Mononuclear cell (primary cell): ENCODE results near the gene C3orf33. TPM values are rescaled to one million over a fixed set of nuclear protein-coding genes. Genes with fewer than 3 reads are reported as not detected.
A peak's percentile ranks its signal among the peaks of the same experiment; 100 is the strongest.
"Not testable (repeated sequence)": the region's sequence is repeated elsewhere in the genome, so short reads cannot be mapped to it uniquely, and the experiment has no call there.

Experiments used
- H3K27me3 ChIP-seq: 2 replicates; pipeline ENCODE4 v1.6.0; 2011; ENCODE audit warnings: low read length, control low read depth; ENCODE audit not compliant: insufficient read depth
- H3K4me1 ChIP-seq: 2 replicates; pipeline ENCODE4 v1.5.1; 2011; ENCODE audit warnings: mild to moderate bottlenecking, low read length, control low read depth; ENCODE audit not compliant: insufficient read depth
- H3K4me3 ChIP-seq: 2 replicates; pipeline ENCODE4 v1.5.1; 2011; ENCODE audit warnings: mild to moderate bottlenecking, low read length, moderate library complexity
- H3K9me3 ChIP-seq: 2 replicates; pipeline ENCODE4 v1.5.1; 2011; ENCODE audit warnings: low read depth, mild to moderate bottlenecking, control low read depth, low read length
- total RNA-seq: library from RNA; depleted of rRNA; stranded (reverse); fragments of >200 nt; gene quantifications from one replicate; pipeline ENCODE4 v1.2.3, GENCODE V29; 2012

C3orf33 gene, protein sequence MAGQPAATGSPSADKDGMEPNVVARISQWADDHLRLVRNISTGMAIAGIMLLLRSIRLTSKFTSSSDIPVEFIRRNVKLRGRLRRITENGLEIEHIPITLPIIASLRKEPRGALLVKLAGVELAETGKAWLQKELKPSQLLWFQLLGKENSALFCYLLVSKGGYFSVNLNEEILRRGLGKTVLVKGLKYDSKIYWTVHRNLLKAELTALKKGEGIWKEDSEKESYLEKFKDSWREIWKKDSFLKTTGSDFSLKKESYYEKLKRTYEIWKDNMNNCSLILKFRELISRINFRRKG
- 2.3 TPM for total RNA-seq

DNA sequence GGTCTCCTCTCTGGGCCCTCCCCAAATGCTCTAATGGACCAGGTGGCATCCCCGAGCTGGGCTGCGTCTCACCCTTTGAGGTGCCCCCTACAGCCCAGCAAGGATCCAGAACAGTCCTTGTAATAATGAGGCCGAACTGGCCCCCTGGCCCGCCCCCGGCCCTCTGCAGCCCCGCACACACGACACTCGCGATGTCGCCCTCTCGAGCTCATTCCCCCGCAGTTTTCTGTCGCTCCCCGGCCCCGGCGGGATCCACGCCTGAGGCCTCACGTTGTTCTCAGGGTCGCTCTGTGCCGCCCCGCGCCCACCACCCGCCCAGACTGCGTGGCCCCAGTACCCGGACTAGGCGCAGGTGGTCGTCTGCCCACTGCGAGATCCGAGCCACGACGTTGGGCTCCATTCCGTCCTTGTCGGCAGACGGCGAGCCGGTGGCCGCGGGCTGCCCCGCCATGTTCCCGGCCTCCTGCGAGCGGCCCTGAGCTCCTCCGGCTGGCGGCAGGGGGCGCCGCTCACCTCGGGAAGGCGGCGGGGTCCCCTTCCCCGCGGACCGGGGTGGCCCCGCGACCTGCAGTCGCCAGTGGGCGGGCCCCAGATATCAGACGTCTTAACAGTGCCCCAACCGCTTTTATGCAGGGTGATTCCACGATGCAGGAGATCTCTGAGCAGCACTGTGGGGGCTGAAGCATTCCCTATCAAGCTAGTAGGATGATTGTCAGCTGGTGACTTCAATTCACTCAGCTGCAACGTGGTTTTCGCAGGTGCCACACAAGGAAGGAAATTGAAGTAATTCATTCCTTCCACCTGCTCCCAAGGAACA, at the start of gene C3orf33:
C3orf33 (minus strand) TSS at position 477 of the 817 bp plus-strand sequence; CDS start at position 451, 26 bp downstream.
- Histone ChIP-seq H3K4me1 (peaks cover 3% of the 10 kb centered on the region), H3K4me3 (peak within 1 kb of the TSS; percentile 56), H3K9me3 (no peaks in the 10 kb centered on the region), H3K27me3 (no peaks in the 10 kb centered on the region)

GRCh38 chr3:155854141-155854940, 48.3 kb upstream of the C3orf33 start, which contains the start of gene SLC33A1:
TSS of gene SLC33A1 (minus strand) at chr3:155854427. CDS start at chr3:155853997, 430 bp downstream.
- Histone ChIP-seq H3K27me3 (no peaks in the 10 kb centered on the region), H3K9me3 (no peaks in the 10 kb centered on the region), H3K4me1 (peaks cover 52% of the 10 kb centered on the region), H3K4me3 (peak within 1 kb of the TSS; percentile 91)

DNA sequence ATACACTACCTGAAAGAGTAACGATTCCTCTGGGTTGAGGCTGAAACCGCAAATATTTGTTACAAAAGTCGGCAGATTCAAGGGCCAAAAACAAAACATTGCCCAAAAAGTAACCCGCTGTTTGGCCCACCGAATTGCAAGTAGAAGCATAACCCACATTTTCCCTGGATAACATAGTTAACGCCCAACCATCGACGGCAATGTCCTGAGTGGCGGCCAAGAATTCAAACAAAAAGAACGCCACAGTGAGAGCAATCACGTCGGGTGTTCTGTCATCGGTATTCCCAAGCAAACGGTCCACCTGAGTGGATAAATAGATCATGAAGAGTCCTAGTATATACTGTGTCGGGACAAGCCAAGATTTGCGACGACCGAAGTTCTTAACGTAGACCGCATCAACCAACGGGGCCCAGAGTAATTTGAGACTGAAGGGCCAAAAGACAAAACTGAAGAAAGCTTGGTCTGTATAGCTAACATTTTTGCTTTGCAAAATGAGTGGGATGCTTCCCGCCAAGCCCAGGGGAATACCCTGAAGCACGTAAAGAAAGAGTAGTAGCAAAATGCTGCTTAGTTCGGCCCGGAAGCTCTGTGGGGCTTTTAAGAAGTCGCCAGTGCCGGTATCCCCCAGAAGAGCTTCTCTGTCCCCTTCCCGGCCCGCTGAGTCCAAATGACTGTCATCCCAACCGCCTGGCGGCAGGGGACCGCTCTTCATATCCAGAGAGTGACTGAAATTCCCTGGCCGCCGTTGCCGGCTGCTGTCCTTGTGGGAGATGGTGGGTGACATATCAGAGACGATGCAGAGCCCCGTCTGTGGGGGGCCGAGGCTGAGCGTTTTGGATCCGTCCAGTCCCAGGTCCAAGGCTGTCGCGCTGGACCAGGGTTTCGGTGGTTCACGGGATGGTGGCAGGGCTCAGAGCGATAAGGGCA, 47.4 kb upstream of the C3orf33 start:
- H3K27me3 ChIP-seq, result no peaks in the 10 kb centered on the region
- H3K4me1 ChIP-seq, result peaks cover 59% of the 10 kb centered on the region
- no peaks in the 10 kb centered on the region for H3K9me3 ChIP-seq
- H3K4me3 ChIP-seq, result peak overlapping the region; percentile 91

- Histone ChIP-seq H3K27me3 (no peaks in the 10 kb centered on the region), H3K9me3 (no peaks in the 10 kb centered on the region), H3K4me1 (peaks cover 59% of the 10 kb centered on the region), H3K4me3 (peak overlapping the region; percentile 91)
These were observed 46.3 kb upstream of the C3orf33 start for GRCh38 chr3:155852341-155852740.

DNA sequence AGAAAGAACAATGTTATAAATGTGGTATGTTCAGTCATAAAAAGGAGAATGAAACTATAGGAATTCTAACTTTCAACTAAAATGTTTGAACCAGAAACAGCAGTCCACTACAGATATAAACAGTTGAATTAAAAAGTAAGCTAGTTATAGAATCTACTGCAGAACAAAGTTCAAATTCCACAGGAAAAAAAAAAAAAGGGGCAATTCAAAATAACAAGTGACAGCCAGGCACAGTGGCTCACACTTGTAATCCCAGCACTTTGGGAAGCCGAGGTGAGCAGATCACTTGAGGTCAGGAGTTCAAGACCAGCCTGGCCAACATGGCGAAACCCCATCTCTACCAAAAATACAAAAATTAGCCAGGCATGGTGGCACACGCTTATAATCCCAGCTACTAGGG, 43.3 kb upstream of the C3orf33 start:
- H3K4me3 ChIP-seq, H3K9me3 ChIP-seq, H3K27me3 ChIP-seq: not testable (repeated sequence)
- H3K4me1 ChIP-seq, result peaks cover 62% of the 10 kb centered on the region

DNA sequence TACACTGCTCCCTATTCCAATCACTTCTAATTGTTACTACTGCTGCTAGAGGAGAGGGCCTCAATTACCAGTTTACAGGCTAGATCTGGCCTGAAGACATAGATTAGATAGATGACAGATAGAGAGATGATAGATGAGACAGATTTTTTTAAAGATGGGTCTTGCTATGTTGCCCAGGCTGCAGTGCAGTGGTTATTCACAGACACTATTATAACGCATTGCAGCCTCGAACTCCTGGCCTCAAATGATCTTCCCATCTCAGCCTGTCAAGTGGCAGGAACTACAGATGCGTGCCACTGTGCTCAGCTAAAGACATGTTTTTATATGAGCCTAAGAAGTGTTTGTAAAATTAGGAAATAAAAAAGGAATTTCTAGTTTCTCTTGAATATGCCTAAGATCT, 41.9 kb upstream of the C3orf33 start:
- Histone ChIP-seq H3K9me3 (no peaks in the 10 kb centered on the region), H3K4me3 (no peak overlapping the region), H3K27me3 (no peaks in the 10 kb centered on the region), H3K4me1 (peaks cover 54% of the 10 kb centered on the region)

GRCh38 chr3:155846119-155846518, 40.0 kb upstream of the C3orf33 start:
- no peaks in the 10 kb centered on the region for H3K9me3 ChIP-seq
- no peak overlapping the region for H3K4me3 ChIP-seq
- H3K4me1 ChIP-seq, result peaks cover 35% of the 10 kb centered on the region
- no peaks in the 10 kb centered on the region for H3K27me3 ChIP-seq

GRCh38 chr3:155843569-155843968, 37.5 kb upstream of the C3orf33 start:
- Histone ChIP-seq H3K27me3 (no peaks in the 10 kb centered on the region), H3K4me3 (no peak overlapping the region), H3K4me1 (peaks cover 12% of the 10 kb centered on the region)

DNA sequence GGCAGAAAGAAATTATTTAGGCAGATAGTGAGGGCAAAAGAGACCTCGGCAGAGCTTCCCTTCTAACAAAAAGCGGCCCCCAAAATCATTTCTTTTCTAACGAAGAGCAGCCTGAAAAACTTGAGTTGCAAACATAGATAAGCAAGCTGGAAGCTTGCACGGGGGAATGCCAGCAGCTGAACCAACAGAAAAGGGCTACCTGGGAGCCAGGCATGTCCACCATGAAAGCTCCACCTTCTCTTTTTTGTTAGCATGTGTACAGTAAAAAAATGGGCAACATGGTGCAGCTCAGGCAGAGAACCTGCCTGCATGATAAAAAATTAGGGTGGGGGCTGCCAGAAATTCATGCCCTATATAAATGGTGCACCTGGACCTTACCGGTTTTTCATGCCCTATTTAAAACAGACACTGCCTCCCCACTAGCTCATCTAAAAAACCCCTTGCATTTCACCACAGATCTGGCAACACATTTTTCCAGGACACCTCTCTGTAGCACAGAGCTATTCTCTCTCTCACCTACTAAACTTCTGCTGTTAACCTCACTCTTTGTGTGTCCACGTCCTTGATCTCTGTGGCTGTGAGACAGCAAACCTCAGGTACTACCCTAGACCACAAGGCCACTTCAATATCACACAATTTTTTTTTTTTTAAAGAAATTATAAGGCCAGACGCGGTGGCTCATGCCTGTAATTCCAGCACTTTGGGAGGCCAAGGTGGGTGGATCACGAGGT, 29.4 kb upstream of the C3orf33 start:
- Histone ChIP-seq H3K9me3 (no peaks in the 10 kb centered on the region), H3K4me3 (no peak overlapping the region), H3K4me1 (peaks cover 8% of the 10 kb centered on the region), H3K27me3 (no peaks in the 10 kb centered on the region)

More at GRCh38 chr3:155843569-155843968, 37.5 kb upstream of the C3orf33 start:
- H3K9me3 ChIP-seq, result no peaks in the 10 kb centered on the region

GRCh38 chr3:155828490-155829098, 22.5 kb upstream of the C3orf33 start:
- H3K9me3 ChIP-seq, H3K27me3 ChIP-seq, H3K4me3 ChIP-seq, H3K4me1 ChIP-seq: not testable (repeated sequence)

DNA sequence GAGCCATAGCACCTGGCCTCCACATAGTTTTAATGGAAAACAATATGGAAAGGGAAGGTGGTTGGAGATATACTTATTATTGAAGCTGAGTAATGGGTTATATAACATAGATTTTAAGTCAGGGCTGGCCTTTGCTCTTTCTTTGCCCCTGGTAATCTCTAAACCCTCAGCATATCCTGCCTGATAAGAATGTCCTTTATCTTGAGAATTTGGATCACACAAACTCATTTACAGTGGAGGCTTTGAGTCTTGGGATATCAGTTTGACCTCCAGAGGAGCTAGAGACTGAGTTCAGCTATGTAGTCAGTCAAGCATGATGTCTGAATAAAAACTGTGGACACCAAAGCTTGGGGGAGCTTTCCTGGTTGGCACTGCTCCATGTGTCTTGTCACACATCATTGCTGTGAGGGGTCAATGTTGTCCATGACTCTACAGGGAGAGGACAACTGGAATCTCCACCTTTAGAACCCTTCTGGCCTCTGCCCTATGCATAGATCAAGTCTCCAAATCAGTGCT, 9.0 kb upstream of the C3orf33 start:
- Histone ChIP-seq H3K9me3 (no peaks in the 10 kb centered on the region), H3K27me3 (no peaks in the 10 kb centered on the region), H3K4me1 (no peaks in the 10 kb centered on the region), H3K4me3 (no peak overlapping the region)

- H3K4me1 ChIP-seq, H3K9me3 ChIP-seq, H3K4me3 ChIP-seq, H3K27me3 ChIP-seq: not testable (repeated sequence)
These were observed 7.1 kb upstream of the C3orf33 start for GRCh38 chr3:155813224-155813623.

GRCh38 chr3:155809181-155809580, 3.1 kb upstream of the C3orf33 start:
- Histone ChIP-seq H3K9me3 (no peaks in the 10 kb centered on the region), H3K27me3 (no peaks in the 10 kb centered on the region), H3K4me3 (no peak overlapping the region), H3K4me1 (peaks cover 3% of the 10 kb centered on the region)
